G401.6 (cell line): ENCODE measurements around the gene SRMS.

ENCODE experiments used
- FAIRE-seq: peaks from 2 replicates; lab custom pipeline; 2012; peaks lifted over from hg19 to GRCh38; lab: Jason Lieb, UNC

SRMS gene

DNA sequence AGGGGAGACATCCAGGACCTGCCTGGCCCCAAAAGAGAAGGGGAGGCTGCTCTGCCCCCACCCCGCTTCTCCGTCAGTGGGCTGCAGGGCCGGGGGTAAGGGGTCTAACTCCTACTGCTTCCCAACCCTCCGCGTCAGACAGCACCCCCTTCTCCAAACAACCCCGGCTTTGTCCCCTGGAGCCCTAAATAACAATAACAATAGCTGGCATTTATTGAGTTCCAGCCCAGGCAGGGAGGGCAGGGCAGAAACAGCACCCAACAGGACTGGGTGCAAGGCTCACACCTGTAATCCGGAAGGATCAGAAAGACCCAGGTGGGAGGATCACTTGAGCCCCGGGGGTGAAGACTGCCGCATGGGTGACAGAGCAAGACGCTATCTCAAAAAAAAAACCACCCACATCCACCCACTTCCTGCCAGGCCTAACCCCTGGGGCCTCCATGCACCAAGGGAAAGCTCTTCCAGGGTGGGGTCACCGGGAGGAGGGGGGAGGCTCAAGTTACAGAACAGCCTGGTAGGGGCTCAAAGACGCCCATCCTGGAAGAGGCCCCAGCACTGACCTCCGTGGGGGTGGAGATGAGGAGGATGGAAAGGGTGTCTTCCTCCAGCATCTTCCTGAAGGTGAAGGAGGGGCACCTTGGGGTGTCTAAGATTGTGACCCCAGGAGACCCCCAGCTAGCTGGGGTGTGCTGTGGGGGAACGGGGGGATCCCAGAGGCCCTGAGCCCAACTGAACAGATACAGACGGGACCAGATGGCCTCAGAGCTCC lies 5.1 kb upstream of the SRMS start:
- no peak for FAIRE-seq

DNA sequence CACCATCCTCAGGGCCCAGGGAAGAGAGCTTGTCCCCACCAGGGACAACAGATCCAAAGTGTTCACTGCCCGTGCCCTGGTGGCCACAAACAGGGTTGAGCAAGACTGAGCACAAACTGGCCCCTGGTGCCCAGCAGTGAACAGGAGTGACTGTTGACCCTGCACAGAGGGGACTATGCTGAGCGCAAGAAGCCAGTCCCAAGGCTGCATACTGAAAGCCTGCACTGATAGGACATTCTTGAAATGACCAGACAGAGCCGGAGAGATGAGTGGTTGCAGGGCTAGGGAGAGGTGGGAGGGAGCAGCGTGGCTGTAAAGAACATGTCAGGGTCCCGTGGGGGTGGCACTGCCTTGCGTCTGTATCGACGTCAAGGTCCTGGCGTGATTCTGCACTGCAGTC lies 3.5 kb upstream of the SRMS start:
- no peak for FAIRE-seq

DNA sequence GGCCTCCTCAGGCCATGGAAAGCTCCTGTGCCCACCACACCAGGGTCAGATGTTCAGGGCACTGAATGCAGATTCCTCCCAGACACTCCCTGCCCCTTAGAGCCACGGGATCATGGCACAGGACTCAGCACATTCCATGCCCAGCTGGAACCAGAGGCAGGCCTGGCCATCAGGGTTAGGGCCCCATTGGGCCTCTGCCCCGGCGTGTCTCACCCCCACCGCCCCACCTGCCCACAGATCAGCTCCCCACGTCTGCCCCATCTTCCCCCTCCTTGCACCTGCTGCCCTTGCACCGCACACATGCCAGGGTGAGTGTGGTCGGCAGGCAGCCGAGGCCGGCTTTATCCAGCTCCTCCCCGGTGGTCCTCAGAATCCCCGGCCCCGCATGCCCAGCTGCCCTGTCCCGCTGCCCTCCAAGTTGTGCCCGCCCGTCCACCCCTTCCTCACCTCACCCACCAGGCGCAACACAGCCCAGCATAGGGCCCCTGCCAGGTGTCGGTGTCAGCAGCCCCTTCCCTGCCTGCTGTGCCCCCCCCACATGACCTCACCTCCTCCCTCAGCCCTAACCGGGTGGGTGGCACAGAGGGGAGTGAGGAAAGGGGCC lies 2.2 kb upstream of the SRMS start:
- no peak for FAIRE-seq

DNA sequence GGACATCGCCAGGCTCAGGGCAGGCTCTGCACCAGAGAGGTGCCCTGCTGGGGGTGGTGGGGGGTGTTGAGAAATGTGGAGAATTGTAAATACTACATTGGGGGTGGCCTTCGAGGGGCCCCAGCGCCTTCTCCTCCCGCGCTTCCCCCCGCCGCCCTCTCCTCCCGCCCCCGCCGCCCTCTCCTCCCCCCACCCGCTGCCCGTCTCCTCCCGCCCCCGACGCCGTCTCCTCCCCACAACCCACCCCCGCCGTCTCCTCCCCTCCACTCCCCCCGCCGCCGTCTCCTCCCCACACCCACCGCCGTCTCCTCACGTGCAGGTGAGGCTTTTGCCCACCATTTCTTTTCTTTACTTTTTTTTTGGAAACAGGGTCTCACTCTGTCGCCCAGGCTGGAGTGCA lies 1.5 kb upstream of the SRMS start:
- no peak for FAIRE-seq

DNA sequence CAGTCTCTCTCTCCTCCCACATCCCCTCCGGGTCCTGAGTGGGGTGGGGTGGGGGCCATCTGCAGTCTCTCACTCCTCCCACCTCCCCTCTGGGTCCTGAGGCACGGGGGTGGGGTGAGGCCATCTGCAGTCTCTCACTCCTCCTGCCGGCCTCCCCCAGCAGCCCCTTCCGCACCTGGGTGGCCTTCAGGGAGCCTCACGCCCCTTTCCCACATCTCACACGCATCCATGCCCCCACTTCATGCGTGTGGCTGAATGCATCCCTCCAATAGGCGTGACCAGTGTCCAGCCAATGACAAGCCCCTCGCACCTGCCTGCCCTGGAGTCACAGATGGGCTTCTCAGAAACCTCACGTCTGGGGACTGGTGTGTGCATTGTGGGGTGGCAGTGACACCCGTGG lies 993 bp upstream of the SRMS start:
- no peak for FAIRE-seq

DNA sequence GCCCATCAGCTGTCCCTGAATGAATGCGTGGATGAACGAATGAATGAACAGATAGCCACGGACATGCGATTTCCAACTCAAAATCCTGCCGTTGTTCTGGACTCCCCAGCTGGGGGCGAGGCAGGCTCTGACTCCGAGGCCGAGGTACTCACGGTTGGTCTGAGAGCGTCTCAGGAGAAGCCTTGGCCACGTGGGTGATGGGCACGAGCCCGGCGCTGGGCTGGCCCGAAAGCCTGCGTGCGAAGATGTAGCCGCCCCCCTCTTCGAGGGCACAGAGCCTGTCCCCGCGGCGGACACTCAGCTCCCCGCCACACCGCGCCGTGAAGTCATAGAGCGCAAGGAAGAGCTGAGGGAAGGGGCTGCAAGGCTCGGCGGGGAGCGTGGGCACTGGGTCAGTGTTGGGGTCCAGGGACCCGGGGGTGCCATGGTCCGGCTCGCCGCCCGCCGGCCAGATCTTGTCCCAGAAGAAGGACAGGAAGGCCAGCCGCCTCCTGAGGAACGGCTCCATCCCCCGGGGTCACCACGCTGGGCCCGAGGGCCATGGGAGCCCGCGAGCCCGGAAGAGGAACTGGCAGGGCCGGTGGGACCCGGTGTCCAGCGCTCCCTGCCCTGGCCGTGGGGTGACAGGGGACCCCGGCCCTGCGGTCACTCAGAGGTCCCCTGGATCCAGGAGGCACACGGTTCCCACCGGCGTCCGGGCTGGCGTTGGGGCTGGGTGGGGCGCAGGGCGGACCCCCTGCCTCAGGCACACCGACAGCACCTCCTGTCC lies 409 bp downstream of the SRMS start:
- no peak for FAIRE-seq

DNA sequence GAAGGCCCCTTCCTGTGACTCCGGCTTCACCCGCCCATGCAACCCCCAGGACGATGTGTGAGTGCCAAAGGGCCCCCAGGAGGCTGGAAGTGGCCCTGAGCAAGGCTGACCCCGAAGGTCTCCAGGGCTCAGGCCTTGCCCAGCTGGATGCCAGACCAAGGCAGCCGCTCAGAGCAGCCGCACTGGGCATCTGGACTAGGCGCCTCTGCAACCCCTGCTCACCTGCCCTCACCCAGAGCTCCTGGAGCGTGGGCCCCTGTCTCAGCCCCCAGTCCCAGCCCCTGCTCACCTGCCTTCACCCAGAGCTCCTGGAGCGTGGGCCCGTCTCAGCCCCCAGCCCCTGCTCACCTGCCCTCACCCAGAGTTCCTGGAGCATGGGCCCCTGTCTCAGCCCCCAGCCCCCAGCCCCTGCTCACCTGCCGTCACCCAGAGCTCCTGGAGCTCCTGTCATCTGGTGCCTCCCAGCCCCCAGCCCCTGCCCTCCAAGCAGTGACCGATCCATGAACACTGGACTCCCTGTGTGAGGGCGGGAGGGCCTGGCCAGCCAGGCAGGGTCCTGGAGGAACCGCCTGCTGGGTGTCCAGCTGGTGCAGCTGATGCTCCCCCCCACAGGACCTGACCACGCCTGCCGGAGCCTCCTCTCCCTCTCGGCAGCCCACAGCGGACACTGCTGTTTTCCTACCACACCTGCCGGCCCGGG lies 1.1 kb downstream of the SRMS start:
- no peak for FAIRE-seq

DNA sequence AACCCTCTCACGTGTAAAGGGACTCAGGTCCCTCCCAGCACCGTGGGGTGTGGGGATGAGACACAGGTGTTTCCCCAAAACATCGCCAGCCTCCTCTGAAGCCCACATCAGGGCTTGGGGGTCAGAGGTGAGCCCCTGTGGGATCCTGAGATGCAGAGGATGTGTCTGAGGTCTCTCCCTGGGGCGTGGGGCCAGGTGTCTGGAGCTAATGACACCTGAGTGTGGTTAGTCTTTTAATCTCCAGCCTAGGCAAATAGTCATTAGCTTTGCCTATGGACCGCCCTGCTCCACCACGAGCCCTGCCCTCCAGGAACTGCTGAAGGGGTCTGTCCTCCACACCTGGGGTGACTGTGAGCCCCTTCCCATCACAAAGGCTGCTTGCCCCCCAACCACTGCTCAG lies 1.7 kb downstream of the SRMS start:
- FAIRE-seq, result no peak

DNA sequence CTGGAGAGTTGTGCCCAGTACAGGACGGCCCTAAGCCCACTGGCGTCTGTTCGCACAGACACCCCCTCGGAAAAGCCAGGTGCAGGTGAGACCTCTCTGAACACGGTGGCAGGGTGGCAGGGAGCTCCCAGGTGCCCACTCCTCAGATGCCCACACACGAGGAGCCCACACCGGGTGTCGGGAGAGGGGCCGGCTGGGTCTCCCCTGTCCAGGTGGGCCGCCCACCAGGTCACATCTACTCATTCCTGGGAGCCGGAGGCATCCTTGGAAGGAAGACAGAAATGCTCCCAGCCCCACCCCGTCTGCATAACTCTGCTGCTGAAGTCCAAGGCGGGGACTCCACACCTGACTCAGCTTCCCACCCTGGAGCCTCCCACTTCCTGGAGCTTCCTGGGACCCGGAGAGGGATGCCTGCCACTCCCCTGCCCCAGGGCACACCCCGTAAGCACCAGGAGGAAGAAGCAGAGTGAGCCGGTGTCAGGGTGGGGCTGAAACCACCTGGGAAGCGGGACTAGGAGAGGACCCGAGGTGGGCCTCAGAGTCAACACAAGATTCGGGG lies 2.5 kb downstream of the SRMS start:
- no peak for FAIRE-seq

DNA sequence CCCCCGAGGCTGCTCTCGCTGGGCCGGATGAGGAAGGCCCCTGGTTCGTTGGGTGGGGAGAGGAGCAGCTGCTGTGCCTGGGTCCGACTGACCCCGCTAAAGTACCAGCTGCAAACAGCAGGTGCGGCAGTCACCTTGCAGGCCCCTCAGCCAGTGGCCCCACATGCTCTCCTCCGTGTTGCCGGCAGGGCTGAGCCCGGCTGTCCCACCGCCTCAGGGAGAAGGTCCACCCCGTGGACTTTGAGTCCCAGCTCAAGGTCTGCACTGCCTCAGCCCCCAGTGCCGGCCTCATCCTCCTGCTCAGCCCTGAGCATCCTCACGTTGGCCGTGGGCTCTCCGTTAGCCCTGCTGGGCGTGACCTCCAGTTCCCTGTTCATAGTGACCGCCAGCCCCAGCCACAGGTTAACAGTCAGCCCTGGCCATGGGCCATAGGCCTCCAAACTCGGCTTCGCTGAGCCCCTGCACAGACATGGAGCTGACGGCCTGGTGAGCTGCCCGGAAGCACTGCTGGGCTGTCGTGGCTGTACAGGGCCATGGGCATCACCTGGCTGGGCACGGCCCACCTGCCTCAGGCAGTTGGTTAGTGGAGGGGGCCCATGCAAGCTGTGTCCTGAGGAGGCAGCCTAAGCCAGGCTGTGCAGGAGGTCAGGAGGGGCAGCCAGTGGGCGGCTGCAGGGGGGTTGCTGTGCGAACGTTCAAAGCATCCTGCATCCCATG lies 3.1 kb downstream of the SRMS start:
- no peak for FAIRE-seq

DNA sequence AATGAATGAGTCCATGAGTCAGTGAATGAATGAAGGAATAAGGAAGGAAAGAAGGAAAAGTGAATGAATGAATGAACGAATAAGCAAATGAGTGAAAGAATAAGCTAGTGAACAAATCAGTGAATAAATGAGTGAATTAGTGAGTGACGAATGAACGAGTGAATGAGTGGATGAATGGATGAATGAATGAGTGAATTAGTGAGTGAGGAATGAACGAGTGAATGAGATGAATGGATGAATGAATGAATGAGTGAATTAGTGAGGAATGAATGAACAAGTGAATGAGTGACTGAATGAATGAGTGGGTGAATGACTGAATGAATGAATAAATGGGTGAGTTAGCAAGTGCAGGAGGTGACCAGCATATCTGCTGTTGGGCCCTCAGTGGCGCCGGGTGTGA lies 3.8 kb downstream of the SRMS start:
- no peak for FAIRE-seq

DNA sequence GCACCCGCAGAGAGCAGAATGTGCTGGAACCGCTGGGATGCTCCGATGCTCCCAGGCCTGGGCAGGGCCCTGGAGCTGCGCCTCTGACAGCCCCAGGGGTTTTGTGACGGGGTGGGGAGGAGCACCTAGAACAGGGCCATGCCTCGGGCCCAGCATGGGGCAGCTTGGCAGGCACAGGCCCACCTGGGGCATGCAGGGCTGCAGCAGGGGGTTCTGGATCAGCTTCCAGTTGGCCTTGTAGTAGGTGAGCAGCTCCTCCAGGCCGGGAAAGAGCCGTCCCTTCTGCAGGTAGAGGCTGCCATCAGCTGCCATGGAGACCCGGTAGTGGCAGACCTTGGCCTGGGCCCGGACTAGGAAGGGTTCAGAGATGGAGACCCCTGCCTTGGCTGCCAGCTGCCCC lies 4.4 kb downstream of the SRMS start:
- FAIRE-seq, result no peak

DNA sequence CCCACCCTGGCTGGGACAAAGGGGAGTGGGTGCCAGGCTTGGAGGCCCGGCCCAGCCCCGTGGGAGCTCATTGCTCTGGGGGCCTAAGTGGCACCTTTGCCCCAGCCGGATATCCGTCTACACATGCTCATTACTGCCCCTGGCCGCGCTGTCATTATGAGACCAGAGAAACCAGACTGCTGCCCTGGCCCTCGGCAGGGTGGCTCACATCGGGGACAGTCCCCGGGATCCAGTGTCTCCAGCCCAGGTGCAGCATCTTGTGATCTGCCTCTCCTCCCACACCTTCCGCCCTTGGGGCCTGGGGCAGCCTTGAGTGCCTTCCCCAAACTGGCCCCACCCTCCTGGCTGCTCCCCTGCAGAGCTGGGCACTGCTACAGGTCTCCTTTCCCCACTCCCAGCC lies 4.9 kb downstream of the SRMS start:
- FAIRE-seq, result no peak

DNA sequence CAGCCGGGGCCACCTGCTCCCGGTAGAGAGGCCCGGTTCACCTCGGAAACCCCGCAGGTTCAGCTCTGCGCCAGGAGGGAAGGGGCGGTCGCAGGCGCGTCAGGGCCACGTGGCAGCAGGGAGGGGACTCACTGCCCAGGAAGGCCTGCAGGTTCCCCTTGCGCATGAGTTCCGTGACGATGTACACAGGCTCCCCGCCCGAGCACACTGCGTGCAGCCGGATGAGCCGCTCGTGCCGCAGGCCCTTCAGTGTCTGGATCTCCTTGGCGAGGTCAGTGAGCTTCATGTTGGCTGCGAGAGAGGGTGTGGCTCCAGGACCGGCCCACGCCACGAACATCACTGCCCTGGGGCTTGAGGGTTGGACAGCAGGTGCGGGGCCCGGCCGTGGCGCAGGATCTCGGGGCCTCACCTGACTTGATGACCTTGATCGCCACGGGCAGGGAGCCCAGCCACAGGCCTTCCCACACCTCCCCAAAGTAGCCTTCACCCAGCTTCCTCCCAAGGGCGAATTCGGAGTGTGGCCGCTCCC lies 5.5 kb downstream of the SRMS start:
- FAIRE-seq, result no peak

DNA sequence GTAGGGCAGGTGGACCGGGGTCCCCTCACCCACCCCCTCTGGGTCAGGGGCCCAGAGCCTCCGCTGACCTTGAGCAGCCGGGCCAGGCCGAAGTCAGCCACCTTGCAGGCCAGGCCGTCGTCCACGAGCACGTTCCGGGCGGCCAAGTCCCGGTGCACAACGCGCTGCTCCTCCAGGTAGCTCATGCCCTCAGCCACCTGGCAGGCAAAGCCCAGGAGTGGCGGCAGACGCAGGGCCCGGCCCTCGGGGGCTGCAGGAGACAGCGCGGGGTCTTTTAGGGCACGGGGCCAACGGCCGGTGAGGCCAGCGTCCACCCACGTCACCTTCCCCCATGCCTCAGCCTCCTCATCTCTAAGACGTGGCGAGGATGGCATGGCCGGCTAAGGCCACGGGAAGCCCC lies 6.2 kb downstream of the SRMS start:
- FAIRE-seq, result no peak

DNA sequence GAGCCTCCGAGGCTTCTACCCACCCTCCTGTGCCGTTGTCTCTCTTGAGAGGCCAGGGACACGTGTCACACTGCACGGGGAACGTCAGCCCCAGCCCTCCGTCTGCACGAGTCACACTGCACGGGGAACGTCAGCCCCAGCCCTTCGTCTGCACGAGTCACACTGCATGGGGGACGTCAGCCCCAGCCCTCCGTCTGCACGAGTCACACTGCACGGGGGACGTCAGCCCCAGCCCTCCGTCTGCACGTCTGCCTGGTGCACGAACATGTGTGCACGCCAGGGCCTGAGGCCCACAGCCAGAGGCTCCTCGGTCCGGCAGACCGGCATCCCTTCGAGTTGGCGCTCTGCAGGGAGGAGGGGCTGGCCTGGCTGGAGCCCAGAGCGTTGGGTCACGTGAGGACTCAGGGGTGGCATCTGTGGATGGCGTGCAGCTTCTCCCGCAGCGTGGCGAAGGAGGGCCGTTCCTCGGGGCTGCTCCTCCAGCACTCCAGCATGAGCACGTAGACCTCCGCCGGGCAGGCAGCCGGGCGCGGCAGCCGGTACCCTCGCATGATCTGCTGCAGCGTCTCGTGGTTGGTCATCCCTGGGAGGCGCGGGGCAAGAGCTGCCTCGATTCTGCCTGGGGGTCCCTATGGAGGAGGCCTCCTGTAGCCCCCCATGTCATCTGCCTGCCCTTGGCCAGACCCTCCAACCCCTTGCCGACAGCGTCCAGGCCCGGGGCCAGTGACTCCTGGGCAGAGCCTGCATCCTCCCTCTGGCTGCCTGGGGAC lies 6.9 kb downstream of the SRMS start:
- FAIRE-seq, result no peak

DNA sequence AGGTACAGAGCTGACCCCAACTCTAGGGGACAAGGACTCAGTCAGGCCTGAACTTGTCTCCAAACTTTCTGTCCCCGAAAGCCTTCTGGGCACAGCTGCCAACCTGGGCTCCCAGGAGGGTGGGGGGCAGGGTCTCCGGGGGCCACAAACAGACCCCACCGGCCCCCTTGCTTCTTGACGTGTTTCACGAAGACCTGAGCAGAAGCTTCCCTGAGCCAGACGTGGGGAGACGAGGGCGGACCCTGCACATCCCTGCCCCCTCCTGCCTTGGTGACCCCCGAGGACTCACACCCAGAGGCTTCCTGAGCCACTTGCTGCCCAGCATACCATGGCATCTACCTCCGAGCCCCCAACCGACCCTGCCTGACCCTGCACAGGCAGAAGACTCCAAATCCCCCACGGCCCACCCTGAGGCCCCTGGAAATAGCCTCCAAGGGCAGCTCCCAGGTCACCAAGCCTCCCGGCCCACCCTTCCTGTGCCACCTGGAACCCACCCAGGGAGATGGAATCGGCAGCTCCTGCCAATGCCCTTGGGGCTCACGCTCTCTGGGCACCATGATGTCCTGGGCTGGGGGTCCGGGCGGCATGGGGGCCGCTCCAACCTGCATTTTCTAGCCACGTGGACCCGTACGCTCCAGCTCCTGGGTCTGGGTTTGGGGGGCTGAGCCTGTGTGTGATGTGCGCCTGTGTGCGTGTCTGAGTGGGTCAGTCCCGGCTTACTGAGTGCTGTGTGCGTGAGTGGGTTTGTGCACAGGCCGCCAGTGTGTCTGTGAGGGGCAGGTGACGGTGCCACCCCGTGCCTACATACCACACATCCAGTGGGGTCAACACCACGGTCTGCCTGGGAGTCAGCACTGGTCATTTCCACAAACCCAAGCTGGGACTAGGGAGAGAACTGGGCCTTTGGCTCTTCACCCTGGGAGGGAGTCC lies 7.8 kb downstream of the SRMS start:
- no peak for FAIRE-seq

DNA sequence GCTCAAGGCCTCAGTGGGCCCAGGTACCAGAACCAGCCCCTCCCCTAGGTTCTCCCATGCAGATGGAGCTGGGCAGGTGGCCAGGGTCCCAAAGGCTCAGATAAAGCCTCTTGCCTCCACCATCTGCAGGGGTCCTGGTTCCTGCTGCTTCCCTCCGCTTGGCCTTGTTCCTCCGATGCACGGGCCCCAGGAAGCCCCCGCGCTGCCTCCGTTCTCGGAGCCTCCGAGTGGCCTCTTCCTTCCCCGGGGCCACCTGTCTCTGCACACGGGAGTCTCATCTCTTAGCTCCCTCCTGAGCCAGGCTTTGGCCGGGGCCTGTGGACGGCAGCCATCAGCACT lies 8.5 kb downstream of the SRMS start:
- FAIRE-seq, result no peak

DNA sequence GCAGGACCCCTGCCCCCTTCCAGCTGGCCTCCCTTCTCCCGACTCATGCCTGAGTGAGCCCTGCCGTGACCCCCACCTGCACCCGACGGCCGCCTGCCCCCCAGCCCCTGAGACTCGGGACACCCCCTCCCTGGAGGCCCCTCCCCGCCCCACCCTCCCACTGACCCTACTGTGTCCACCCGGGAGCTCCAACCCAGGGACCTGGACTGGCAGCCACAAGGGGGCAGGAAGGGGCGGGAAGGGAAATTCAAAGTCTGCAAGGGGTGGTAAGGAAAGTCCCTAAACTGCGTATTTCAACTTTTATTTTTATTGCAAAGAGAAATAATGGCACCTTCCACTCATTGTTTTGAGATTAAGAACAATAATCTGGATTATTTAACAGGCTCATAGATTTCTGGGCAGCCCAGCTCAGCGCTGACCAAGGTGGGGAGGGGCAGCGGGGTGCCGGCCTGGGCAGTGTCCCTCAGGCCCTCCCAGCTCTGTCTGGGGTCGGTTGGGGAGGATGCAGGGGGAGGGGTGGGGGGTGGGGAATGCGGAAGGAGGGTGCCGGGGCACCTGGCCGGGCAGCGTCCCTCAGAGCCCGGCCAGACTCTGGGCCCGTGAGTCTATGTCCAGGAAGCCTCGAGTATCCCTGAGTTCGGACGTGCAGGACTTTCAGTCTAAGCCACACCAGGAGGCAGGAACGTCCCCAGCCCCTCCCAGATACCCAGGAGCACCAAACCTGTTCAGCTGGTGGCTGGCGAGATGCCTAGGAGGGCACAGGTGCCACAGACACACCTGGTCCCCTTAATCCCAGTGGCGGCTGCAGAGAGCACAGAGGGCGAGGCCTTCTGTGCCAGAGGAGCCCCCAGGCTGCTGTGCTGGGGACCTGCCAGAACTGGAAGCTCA lies 9.1 kb downstream of the SRMS start:
- FAIRE-seq, result no peak
